Ishikawa (cell line): ENCODE results near the gene TNS1.

ENCODE experiments used
- TCF12 ChIP-seq: IDR thresholded peaks from 2 replicates; pipeline ENCODE4 v1.6.1; 2012; ENCODE audit warnings: low read depth
- TF ChIP-seq, protein P1 (sequence below): IDR thresholded peaks from 2 replicates; pipeline ENCODE4 v1.6.1; 2012

DNA sequence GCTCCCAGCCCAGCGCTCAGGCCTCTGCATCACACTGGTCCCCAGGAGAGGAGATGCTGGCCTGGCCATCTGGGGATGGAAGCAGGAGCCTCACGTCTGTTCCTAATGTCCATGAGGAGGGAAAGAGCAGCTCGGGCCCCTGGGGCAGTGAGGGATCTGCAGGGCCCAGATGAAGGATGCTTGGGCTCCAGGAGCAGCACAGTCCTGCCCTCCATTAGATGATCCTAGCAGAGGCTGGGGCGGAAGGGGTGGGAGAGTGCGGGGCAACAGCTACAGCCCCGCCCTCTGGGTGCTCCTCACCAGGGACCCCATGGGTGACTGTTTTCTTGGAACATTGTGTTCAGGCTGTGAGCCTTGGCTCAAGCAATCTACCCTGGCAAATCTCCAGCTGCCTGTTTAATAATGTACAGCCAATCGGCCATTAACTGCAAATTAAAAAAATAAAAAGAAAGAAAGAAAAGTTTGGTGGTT is 49.7 kb downstream of the TNS1 start:
- TF ChIP-seq TCF12 = no peak
- TF ChIP-seq, protein P1, sequence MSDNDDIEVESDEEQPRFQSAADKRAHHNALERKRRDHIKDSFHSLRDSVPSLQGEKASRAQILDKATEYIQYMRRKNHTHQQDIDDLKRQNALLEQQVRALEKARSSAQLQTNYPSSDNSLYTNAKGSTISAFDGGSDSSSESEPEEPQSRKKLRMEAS = no peak
